Dermis blood vessel endothelial cell (primary cell): Measurements from ENCODE around the gene PSMC1. TPM values are rescaled to one million over a fixed set of nuclear protein-coding genes. Genes with fewer than 3 reads are reported as not detected.
A peak's percentile ranks its signal among the peaks of the same experiment; 100 is the strongest.
"Not testable (repeated sequence)": the region's sequence is repeated elsewhere in the genome, so short reads cannot be mapped to it uniquely, and the experiment has no call there.

Experiments
- DNase-seq: peaks from one replicate; pipeline ENCODE4 v3.0.0; 2010
- total RNA-seq: library from RNA; depleted of rRNA; stranded (reverse); fragments of >200 nt; gene quantifications from 2 replicates; pipeline ENCODE4 v1.2.3, GENCODE V29; 2014

Gene PSMC1
- 179 and 245 TPM in 2 replicates for total RNA-seq

DNA sequence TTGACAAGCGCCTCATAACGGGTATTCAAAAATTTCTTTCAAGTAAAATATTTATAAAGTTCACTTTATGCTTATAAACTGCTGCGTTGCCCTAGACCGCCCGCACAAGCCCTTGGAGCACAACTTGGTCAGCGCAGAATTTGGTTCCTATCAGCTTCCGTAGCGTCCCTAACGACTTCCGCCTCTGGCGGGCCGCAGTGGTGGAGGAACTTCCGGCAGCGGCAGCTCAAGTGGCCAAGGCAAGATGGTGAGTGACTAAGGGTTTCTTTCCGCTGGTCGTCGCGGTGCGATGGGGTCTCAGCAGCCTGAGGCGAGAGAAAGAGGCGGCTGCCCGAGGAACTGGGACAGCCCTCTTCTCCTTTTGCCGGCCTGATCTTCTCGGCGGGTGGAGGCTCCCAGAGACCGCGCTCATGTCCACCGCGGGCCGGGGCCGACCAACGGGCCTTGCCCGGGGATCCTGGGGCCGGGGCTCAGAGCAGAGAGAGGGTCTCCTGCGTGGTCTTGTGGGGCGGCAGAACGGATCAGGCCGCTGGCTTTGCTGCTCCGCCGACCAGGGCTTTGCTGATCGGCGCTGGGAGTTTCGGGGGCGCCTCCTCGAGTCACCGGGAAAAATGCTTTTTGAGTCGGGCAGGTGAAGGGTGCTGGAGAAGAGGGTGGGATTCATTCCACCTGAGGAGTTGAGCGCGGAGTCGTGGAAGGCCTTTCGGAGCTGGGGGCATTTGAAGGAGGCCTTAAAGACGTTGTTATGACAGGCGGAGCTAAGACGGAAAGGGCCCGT lies at the start of gene PSMC1:
Gene PSMC1 (plus strand): TSS at position 200 of the 778 bp plus-strand sequence. CDS start 45 bp downstream, at position 245.
- DNase-seq = peak; percentile 97

DNA sequence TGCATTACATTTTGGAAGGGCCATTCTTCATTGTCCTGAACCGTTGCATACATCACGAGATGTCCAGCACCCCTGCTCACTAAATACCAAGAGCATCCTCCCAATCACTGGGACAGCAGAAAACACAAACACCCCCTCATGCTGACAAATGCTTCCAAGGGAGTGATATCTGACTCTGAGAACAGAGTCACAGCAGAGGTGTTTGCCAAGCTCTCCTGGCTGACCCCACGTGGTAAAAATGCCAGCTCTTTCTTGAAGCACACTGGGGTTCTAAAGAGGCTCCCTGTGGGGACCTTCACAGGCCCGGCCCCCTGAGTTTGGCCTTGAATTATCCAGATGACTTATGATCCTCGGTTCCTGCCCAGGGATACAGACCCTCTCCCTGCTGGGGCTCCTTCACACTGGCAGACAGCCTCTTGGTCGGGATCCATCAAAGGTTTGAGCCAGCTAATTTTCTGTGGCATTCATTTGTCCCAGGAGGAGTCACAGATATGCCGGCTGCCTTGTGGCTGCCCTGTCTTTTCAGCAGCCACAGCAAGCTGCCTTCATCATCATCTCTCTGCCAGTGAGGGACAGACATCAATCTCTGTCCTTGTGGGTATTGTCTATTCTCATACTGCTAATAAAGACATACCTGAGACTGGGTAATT lies 43.1 kb upstream of the PSMC1 start:
- DNase-seq = no peak

DNA sequence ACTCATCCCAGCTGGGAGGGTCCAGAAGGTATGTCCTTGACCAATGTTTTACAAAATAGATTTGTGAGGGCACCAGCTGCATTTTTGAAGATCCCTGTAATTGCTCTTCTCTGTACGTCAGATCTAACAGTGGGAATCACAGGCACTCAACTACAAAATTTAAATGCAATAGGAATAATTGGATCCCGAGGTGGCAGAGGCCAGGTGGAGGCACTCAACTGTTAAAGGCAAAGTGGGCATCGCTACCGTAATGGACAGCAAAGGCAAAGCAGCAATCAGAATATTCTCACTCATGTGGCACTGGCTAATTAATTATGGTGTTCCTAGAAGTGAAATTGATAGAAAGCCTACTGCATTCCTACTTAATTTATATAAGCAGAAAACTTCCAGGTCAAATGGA lies 27.9 kb upstream of the PSMC1 start:
- no peak for DNase-seq

DNA sequence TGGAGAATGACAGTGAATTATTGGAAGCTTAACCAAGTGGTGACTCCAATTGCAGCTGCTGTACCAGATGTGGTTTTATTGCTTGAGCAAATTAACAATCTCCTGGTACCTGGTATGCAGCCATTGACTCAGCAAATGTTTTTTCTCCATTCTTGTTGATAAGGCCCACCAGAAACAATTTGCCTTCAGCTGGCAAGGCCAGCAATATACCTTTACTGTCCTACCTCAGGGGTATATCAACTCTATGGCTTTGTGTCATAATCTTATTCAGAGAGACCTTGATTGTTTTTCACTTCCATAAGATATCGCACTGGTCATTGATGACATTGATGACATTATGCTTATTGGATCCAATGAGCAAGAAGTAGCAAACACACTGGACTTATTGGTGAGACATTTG lies 26.4 kb upstream of the PSMC1 start:
- DNase-seq = not testable (repeated sequence)

DNA sequence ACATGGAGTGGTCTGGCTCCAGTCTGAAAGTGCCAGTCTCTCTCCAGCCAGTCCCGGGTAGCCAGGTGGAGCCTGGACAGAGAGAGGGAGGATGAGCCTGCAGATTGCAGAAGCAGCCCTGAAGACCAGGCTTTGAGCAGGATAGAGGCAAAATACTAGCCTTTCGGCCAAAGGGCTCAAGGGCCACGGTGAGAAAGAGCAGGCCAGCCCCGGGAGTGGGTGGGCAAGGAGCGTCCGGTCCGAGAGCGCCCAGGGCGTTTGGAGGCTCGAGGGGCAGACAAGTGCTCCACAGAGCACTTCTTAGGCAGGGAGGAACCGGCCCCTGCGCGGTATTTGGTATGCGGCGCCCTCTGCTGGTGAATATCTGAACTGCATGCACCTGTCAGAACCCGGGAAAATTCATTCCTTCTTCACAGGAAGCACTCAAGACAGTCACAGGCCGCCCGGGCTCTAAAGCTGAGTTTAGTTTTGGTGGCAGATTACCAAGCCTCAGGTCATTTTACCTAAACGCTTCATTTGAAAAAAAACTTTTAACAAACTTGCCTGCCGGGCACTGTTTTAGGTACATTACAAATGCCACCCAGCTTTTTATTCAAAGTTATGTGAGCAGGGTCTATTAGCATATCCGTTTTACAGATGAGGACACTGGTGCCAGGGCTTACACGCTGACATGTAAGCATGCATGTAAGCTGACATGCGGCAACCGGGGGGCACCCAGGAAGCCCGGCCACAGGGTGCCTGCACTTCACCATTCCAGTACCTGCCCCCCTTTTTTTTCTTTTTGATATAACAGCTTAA lies 21.0 kb upstream of the PSMC1 start:
- DNase-seq = peak; percentile 80

DNA sequence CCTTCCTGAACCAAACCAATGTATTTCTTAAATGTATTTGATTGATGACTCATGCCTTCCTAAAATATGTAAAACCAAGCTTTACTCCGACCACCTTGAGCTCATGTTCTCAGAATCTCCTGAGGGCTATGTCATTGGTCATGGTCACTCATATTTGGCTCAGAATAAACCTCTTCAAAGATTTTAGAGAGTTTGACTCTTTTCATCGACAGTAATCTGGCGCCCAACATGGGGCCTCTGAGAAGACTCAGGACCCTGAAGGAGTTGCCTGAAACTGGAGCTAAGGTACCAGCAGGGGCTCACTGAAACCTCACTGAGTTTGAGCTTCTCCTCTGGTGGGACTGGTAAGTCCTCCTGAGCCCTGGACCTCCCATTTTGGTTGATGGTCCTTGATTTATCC lies 17.2 kb upstream of the PSMC1 start:
- DNase-seq = peak; percentile 19

DNA sequence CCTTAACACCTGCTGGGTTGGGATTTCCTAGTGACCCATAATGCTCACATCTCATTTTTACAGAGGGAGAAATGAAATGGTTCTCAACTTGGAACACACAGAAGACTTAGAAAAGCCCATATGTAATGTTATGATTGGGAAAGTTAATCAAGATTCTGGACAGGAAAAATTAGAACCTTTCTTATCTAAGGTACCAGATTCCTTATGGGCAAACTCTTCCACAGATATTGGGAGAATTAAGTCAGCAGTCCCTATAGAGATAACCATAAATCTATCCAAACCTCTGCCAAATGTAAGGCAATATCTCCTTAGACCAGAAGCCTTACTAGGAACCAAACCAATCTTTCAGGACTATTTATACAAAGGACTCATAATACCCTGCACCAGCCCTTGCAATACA lies 13.9 kb upstream of the PSMC1 start:
- no peak for DNase-seq

DNA sequence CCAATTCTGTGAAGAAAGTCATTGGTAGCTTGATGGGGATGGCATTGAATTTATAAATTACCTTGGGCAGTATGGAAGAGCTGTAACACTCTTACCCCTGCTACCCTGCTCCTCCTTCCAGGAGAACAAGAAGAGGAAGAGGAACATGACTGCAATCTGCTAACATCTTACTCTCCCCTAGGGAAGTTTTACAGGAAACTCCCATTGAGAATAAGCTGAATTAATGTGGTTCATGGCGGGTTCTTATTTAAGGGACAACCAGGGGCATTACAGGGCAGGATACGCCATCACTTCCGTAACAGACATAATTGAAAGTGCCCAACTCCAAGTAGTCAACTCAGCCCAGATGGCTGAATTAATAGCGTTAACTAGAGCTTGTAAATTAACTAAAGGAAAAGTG lies 9.4 kb upstream of the PSMC1 start:
- DNase-seq = no peak

DNA sequence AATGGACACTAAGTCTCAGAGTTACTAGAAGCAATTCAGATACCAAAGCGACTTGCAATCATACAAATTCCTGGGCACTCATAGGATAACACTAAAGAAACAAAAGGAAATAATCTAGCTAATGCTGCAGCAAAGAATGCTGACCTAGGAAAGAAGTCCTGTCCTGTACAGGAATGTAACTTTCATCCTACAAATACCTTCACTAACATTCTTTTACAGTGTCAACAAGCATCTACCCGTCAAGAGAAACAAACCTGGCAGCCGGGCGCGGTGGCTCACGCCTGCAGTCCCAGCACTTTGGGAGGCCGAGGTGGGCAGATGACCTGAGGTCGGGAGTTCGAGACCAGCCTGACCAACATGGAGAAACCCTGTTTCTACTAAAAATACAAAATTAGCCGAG lies 8.9 kb upstream of the PSMC1 start:
- DNase-seq = not testable (repeated sequence)

DNA sequence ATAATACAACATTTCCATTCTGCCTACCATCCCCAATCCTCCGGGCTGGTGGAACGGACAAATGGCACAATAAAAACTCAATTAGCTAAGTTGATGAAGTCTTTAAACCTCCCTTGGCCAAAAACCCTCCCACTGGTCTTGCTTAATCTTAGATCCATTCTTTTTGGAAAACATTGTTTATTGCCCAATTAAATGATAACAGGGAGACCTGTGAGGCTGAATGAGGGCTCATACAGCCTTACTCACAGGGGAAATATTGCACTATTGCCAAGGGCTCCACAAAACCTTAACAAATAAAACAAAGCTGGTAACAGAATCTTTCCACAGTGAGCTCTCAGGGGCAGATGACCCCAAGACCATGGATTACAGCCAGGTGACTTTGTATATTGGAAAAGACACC lies 7.8 kb upstream of the PSMC1 start:
- DNase-seq = no peak

DNA sequence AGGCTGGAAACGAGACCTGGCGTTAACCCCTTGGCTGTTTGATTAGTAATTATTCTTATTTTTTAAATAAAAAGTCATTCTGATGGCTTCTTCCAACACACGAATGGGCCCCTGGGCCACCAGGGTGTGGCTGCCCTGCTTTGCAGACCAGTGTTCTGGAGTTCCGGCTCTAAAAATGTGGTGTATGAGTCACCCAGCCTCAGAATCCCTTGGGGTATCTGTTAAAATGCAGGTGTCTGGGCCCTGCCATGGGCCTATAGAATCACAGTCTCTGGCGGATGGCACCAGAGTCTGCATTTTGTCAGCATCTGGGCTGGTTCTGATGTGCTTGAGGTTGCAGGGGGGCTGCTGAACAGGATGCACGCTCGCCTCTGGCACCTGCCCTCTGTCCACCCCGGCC lies 2.5 kb upstream of the PSMC1 start:
- no peak for DNase-seq

DNA sequence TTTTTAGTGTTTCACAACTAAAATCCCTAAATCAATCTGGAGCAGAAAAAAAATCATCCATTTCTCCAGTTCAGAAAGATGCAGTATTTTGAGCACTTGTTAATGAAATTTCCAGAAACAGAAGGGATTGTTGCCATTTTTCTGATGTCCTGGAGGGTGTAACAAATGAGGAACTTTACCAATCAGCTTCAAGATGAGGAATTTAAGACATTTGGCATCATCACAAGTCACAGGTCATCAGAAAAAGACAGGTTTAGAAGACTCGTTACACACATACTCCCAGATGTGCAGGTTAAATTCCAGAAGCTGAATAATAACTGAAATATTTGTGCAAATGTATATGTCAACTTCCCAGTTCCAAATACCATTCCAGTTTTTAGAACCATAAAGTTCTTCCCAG lies 482 bp upstream of the PSMC1 start:
- no peak for DNase-seq

DNA sequence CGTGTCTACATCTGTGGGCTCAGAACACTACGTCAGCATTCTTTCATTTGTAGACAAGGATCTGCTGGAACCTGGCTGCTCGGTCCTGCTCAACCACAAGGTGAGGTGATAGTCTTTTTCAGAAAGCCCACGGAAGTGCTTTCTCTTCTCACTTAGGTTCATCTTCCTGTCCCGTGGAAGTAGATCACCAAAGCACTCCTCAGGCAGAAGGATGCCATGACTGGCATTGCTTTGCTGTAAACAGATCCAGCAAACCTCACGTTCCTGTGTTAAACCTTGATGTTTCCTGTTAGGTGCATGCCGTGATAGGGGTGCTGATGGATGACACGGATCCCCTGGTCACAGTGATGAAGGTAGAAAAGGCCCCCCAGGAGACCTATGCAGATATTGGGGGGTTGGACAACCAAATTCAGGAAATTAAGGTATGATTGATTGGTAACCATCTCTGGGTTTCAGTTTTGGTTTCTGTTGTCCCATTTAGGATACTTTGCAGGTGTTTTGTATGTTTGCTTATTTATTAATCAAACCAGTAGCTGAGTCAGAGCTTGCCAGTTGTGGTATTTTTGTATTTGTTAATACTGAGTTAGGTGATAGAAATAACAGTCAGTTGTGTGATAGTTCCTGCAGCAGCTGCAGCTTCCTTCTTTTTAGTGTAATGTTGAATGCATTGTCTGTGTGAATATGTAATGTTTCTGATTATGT lies 7.5 kb downstream of the PSMC1 start:
- no peak for DNase-seq

DNA sequence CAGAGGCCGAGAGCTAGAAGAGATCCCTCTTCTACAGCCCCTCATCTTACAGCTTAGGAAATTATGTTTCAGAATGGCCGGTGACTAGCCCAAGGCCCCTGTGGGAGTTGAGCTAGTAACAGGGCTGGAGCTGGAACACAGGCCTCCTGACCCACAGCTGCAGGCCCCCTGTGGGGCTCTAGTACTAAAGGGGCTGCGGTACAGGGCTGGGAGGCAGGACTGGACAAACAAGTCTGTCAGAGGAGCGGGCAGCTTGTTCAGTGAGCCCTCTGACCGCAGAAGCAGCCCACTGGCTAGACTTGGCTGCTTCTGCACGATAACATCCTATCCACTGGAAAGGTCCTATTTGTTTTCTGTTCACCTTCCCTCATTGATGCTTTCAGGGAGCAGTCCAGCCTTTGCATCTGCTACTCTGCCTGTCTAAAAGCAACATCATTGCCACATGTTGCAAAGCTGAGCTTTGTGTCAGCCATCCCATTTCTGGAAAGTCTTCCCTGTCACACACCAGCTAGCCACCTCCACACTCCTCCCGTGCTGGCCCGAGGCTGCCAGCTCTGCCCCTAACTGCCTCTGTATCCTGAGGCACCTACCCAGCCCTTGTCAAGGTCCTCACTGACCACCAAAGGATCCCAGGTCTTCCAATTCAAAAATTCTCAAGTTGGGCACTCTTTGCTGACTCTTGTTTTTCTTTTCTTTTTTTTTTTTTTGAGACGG lies 10.2 kb downstream of the PSMC1 start:
- no peak for DNase-seq

DNA sequence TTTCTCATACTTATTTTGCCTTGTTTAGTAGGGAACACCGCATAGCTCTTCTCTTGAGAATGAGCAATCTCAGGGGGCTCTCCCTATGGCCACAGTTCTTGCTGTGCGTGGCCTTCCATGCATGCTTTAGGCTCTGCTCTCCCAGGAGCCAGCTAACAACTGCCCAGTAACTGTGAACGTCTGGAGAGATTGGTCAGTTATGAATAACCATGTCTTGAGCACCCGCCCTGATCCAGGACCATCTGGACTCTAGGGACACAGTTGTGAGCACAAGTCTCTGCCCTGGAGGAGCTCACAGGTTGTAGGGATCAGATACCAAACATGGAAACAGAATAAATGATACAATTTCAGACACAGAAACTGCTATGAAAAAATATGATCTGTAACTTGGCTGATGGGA lies 12.1 kb downstream of the PSMC1 start:
- DNase-seq = no peak

DNA sequence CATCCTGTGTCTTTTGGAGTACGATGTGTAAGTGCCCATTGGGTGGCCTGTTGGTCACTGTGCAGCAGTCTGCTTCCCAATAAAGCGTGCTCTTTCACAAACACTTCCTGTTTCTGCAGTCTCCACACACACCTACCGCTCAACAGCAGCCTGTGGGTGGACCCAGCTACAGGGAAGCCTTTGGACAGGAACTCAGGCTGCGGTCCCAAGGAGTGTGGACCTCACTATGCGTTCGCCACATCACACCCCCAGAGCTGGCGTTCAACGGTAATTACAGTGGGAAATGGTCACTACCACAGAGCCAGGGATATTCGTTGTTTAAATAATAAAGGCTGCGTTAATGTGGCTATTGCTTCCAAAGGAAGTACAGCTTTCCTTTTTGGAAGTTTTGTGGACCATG lies 16.2 kb downstream of the PSMC1 start:
- peak; percentile 48 for DNase-seq

DNA sequence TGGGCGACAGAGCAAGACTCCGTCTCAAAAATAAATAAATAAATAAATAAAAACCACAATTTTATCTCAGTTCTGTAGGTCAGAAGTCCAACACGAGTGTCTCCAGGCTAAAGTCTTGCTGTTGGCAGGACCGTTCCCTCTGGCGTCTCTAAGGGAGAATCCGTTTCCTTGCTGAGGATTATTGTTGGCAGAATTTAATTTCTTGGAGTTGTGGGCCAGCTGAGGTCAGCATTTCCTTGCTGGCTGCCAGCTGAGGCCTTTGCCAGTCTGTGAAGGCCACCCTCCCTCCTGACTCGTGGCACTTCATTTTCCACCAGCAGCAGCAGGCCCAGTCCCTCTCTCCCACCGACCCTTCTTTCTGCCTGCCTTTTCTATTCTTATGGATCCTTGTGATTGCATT lies 17.2 kb downstream of the PSMC1 start:
- peak; percentile 50 for DNase-seq

DNA sequence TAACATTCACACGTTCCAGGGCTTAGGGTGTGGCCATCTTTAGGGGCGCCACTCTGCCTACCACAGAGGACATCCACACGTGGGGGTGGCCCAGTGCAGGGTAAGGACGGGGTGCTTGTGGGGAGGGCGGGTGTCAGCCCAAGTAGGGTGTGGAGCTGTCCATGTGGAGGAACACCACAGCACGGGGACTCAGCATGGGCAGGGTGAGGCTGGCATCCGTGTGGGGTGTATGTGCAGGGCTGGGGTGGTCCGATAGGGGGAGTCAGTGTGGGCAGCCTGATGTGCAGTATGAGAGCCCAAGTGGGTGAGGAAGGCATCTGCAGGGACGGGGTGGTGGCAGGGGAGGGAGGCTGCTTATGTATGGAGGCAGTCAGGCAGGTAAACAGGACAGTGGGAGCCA lies 17.7 kb downstream of the PSMC1 start:
- no peak for DNase-seq

DNA sequence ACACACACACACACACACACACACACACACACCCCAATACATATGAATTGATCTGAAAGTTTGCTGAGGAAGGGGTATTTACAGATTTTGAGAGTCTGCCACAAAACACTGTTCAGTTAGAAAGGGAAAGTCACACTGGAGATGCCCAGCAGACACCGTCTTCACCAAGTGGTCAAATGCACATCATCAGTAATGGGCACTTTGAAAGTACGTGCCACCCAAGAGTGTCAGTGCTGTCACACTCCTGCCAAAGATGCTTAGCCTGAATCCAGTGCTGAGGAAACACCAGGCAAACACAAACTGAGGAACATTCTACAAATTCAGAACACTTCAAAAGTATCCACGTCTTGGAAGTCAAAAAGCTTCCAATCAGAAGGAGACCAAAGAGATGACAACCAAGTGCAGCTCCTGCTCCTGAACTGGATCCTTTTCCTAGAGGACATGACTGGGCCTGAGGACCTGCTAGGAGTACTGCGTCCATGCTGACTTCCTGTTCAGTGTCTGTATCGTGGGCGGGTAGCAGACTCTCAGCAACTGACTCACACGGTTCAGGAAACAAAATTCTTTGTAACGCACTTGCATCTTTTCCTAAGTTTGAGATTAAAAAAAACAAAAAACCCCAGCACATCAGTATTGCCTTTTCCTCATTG lies 18.6 kb downstream of the PSMC1 start:
- DNase-seq = peak; percentile 91

DNA sequence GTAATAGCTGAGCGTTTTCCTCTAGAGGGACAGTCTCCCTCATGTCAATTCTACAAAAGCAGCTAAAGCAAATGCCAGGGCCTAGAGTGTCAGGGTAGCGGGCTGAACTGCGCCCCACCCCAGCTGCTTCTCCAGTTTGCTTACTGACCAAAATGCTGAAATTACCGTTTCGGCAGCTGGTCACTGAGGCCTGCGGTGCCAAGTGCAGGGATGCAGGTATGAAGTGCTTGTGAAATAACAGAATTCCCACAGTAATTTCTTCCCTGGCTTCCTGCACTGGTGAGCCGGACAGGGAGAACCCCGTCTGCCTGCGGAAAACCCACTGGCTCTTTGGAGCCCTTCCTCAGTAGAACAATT lies 19.1 kb downstream of the PSMC1 start:
- DNase-seq = no peak

DNA sequence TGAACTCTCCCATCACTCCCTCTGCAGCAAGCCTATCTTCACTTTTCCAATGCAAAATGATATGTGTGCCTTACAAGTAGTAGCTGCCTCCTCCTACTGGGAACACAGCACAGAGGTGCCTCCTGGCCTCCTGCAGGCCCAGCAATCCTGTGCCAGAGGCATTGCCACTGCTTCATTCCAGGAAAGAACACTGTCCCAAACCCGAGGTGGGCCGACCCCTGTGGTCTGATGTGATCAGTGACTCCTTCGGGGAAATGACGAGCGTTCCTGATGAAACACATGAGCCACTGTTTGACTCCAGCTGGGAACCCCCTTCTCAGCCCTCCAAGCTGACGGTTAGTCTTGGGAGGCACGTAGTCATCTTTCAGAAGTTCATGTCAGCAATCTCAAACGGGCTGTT lies 19.5 kb downstream of the PSMC1 start:
- peak; percentile 71 for DNase-seq
